ENCODE data around the gene ELL.
"Not testable (repeated sequence)": the region's sequence is repeated elsewhere in the genome, so short reads cannot be mapped to it uniquely, and the experiment has no call there.

ELL gene

DNA sequence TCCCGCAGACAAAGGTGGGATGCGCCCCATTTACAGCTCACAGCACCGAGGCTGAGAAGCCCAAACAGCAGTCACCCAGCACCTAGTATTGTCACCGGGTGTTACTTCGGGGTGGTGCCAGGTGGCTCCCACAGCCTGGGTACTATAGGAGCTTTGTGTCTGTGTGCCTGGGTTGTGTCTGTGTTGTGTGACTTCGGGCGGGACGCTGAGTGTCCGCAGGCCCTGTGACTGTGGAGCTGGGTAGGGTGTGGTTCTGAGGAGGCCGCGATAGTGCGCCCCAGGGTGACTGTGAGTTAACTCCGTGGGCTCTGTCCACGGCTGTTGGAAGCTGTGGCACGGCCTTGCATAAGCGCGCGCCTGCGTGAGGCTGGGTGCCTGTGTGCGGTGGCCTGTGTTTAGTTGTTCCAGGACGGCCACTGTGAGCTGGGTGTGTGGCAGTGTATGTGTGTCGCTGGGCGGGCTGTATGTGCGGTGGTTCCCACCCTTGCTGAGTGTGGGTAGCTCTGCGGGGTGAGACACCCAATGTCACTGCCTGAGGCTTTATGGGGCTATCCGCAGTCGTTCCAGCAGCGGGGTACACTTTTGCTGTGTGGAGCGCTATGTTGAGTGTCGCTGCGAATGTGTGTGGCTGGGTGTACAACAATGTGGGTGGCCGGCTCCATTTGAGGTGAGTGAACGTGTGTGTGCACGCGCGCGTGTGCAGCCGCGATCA, 103.2 kb downstream of the ELL start:
- DNase-seq: no peak

DNA sequence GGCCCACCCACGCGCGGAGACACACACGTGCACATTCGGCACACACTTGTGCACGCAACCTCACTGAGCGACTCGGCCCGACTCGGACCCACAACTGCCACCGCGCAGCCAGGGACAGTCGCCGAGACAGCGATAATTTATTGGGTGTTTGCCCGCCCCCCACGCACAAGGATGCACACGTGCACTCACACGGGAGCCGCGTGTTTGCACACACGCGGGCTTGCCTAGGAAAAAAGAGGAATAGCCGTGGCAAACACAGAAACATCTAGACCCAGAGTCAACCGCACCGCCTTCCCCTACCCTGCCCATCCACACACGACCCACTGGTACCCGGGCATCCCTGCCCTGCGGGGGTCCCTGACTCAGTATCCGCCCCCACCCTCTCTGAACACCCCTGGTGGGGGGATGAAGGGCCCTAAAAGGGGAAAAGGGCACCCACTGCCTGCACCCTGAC, 103.8 kb downstream of the ELL start:
- DNase-seq: no peak

DNA sequence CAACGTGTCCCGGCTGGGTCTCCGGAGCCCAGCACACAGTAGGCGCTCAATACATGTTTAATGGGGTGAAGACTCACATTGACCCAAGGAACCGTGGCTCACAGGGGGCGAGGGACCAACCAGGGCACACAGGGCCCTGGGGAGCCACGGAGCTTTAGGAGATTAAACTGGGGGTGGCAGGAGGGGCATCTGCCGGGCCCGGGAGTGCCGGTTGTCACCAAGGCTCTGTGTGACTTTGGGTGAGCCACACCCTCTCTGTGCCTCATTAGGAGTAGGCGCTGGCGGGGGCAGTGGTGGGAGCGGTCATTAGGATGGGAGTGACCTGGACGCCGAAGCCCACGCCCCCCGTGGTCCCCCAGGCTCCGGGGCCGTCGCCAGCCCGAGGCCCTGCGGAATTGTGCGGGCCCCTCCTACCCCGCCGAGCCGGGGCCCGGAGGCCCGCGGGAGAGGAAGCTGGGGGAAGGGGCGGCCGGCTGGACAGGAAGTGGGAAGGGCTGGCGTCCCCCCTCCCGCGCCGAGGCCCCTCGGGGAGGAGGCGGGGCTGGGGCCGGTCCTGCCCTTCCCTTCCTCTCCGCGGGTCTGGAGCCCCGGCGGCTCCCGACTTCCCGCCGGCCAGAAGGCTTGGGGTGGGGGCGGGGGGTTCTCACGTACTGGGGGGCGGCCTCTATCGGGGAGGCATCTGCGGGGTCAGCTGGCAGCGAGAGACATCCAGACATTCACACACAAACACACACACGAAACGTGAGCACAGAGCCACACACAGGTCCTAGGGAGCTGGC, 104.4 kb downstream of the ELL start:
- DNase-seq: no peak

DNA sequence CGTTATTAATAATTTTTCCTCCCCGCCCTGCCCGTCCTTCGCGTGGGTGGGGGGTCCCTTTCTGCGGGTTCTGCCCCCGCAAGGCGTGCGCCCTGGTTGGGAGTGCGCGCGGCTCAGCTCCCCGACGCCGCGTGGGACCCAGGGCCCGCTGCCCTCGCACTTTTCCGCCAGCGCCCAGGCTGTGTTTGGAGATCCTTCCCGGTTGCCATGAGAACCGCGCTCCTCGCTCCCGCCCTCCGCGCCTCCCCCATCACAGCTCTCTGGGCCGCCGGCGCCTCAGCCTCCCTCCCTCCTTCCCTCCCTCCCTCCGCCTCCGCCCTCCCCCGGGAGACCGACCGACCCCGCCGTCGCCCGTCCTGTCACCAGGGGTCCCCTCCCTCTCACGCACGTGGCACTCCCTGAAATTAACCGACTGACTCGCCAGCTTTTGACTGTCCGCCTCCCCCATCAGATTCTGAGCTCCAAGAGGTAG, 105.1 kb downstream of the ELL start:
- peak; percentile 38 for DNase-seq

DNA sequence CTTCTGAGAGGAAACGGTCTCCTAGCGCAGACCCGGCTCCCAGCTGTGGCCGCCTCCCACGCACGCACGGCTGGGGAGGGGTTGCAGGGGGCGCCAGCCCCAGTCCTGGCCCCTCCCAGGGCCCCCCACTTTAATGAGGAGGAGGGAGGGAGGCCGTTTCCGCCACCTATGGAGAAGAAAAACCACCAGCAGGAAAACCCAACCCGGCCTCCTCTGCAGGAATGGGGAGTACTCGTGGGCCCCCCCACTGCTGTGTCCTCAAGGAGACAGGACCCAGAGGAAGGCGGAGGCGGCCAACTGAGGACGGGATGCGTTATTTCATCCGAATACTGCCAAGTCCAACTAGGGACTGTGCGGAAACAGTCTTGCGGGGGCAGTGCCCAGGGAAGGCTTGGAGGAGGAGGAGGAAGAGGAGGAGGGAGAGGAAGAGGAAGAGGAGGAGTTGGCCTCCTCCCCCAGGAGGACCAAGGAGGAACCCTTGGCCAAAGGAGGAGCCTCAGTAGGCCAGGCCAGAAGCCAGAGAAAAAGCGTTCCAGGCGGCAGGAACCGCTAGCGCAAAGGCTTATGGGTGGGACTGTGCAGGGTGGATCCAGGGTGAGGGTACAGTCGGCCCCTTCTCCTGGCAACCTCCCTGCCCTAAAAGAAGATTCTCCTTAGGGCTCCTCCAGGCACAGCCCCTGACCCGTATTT, 106.5 kb downstream of the ELL start:
- DNase-seq: no peak

DNA sequence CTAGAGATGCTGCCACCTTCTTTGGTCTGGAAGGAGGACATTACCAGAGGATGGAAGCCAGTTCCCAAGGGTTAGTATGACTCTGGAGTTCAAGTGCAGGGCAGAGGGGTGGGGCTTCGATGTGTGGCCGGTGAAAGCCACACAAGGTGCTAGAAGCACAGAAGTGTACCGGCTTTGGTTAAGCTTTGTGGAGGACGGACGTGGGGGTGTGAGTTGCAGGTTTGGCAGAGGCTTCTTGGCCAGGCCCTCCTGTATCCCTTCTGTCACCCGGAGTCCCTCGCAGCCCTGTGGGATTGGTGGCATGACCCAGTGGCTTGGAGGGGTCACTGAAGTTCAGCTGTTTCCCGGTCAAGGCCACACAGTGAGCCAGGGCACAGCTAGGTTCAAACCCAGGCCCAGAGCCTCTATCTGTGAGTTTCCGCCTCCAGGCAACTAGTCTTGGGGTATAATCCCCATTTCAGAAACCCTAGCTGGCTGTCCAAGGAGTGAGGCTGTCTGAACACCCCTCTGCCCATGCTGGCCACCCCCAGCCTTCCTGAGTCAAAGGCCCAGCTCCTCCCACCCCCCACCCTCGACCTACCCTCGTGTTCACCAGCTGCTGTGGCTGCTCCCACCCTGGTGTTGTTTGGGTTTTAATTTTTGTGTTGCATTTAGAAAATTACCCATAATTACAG, 107.2 kb downstream of the ELL start:
- DNase-seq: no peak

DNA sequence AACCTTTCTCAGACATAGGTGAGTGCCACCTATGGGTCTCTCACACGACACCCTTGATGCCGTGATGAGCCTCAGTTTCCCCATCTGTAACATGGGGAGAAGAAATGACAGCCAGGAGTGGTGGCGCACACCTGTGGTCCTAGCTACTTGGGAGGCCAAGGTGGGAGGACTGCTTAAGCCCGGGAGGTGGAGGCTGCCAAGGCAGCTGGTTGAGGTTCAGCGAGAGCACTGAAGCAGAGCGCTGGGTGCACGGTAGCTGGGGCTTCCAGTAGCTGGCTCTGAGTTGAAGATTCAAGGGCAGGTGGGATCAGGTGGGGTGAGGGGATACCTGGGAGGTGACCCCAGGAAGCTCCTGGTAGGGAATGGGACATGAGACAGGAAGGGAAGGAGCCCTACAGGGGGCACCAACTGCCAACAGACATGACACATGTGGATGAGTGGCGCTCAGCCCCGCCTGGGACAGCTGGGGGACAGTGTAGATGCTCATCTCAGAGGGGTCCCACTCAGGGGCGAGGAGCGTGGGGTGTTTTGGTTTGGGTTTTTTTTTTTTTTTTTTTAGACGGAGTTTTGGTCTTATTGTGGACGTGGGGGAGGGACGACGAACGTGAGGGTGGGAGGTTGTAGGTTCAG, 109.1 kb downstream of the ELL start:
- no peak for DNase-seq

DNA sequence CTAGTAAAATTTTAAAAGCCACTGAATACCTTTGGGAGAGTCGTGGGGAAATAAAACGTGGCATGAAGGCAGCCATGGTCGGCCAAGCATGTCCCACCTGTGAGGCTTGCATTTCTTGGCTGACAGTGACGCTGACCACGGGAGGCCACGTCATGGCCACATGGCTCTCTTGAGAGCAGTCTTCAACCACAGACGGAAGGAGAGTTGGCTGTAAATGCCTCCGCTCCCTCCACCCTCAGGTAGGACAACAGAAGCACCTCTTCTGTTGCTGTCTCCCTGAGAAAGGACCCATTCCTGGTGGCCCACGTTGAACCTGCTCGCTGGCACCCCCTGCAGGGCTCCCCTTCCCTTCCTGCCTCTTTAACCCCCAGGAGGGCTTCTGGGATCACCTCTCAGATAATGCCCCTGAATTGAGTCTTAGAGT, 113.8 kb downstream of the ELL start:
- DNase-seq: peak; percentile 38

DNA sequence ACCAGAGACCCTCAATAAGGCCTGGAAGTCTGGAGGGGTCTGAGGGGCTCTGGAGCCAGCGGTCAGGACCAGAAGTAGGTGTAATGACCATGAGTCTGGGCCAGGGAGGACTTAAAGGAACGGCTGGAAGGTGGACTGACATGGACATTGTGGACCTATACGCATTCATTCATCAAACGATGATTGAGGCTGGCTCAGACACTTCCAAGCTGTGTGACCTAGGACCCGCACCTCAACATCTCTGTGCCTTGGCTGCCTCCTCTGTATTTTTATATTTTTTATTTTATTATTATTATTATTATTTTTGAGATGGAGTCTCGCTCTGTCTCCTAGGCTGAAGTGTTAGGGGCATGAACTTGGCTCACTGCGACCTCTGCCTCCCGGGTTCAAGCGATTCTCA, 115.1 kb downstream of the ELL start:
- DNase-seq: no peak

DNA sequence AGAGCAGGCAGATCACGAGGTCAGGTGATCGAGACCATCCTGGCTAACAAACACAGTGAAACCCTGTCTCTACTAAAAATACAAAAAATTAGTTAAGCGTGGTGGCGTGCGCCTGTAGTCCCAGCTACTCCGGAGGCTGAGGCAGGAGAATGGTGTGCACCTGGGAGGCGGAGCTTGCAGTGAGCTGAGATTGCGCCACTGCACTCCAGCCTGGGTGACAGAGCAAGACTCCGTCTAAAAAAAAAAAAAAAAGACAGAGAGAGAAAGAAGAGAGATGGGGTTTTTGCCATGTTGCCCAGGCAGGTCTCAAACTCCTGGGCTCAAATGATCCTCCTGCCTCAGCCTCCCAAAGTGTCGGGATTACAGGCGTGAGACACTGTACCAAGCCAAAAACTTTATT, 116.1 kb downstream of the ELL start:
- not testable (repeated sequence) for DNase-seq

DNA sequence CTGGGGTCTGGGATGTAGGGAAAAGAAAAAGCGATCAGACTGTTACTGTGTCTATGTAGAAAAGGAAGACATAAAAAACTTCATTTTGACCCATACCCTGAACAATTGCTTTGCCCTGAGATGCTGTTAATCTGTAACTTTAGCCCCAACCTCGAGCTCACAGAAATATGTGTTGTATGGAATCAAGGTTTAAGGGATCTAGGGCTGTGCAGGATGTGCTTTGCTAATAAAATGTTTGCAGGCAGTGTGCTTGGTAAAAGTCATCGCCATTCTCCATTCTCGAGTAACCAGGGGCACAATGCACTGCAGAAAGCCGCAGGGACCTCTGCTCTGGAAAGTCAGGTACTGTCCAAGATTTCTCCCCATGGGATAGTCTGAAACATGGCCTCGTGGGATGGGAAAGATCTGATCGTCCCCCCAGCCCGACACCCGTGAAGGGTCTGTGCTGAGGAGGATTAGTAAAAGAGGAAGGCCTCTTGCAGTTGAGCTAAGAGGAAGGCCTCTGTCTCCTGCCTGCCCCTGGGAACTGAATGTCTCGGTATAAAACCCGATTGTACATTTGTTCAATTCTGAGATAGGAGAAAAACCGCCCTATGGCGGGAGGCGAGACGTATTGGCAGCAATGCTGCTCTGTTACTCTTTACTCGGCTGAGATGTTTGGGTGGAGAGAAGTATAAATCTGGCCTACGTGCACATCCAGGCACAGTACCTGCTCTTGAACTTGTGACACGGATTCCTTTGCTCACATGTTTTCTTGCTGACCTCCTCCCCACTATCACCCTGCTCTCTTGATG, 119.2 kb downstream of the ELL start:
- DNase-seq: not testable (repeated sequence)

DNA sequence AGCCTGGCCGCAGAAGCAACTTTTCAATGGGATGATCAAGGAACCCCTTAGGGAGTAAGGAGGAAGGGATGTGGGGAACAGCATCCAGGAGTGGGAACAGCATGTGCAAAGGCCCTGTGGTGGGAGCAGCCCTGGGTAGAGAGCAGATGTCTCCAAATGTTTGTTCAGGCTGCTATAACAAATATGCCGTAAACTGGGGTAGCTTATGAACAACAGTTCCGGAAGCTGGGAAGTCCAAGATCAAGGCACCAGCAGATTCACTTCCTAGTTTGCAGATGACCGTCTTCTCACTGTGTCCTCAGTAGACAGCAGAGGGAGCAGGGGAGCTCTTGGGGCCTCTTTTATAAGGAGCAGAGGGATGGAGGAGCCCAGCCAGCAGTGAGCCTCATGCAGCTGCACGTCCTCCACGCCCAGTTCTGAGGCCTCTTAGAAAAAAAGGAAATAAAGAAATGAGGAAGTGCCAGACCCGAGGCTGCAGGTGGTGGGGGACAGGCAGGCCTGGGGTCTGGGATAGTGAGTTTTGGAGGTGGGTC, 120.2 kb downstream of the ELL start:
- DNase-seq: no peak

DNA sequence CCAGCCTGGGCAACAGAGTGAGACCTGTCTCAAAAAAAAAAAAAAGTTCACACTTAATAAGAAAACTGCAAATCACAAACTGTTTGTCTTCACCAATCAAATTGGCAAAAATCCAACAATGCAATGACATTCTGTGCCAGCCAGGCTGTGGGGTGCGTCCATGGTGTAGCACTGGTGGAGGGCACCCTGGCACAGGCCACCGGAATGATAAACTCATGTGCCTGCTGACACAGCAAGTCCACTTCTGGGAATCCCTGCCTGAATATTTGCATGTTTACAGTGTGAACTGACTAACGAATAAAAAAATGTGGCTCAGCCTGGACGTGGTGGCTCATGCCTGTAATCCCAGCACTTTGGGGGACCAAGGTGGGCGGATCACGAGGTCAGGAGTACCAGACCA, 122.9 kb downstream of the ELL start:
- no peak for DNase-seq

DNA sequence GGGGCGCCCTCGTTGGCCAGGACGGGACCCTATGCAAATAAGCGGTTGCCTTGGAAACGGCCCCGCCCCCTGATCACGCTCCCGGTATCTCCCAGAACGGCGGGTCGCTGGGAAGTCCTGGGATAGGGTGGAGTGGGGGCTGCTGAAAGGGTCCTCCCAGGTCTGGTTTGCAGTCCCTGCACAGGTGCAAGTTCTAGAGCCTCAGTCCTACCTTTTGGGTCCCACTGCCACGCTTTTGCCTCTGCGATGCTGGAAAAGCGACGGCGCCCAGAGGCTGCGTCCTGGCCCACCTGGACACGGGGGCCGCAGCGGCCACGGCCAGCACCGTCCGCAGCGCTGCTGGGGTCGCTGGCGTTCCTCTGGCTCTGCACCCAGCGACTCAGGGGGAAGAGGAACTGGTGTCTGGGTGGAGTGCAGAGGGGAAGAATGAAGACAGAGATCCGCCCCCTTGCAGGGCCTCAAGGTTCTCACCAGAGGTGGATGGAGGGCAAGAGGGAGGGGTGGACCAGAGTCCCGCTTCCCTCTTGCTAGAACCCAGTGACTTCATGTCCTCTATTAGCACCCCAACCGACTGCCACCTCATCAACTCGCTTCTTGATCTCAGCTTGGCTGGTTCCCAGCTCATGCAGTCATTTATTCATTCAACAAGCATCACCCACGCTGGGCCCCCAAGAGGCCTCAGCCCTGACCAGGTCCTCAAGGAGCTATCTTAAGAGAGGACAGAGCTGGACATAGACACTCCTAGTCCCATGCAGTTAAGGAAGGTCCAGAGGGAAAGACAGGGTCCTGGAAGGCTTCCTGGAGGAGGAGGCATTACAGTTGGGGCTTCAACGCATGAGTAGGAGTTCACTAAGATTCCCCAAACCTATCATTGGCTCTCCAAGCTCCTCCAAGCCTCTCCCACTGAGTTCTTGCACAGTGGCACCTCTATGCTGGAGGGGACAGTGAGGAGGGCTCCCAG, 124.3 kb downstream of the ELL start, which contains the start of gene LRRC25:
TSS of gene LRRC25 (minus strand) at position 381 of the 961 bp plus-strand sequence. CDS start 659 bp downstream, outside the sequence.
- DNase-seq: no peak

DNA sequence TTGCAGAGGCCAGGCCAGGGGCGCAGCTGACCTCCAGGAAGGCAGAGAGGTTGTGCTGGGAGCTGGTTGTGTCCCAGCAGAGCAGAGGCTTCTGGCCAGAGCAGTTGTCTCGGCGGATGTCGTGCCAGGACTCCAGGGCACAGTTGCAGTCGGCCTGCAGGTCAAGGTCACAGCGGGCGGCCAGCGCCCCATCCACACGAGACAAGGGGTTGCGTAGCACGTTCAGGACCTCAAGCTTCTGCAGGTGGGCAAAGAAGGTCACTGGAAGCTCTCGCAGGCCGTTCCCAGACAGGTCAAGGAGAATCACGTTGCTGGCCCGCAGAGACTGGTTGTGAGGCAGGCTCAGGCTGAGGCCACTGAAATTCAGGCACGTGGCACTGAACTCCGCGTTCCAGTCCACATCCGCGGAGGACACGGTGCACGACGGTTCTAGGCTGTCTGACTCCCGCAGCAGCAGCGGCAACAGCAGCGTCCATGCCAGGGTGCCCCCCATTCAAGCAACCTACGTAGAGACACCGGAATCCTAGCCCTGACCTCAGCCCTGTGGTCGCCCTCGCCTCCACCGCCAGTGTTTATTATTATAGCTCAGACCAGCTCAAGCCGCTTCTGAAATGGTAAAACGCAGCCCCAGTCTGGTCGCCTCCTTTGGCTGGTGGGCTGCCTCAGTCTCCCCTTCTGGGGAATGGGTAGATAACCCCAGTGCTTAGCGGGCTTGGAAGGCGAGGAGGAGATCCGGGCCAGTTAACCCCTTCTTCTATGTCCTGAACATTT, 125.2 kb downstream of the ELL start:
- DNase-seq: no peak

DNA sequence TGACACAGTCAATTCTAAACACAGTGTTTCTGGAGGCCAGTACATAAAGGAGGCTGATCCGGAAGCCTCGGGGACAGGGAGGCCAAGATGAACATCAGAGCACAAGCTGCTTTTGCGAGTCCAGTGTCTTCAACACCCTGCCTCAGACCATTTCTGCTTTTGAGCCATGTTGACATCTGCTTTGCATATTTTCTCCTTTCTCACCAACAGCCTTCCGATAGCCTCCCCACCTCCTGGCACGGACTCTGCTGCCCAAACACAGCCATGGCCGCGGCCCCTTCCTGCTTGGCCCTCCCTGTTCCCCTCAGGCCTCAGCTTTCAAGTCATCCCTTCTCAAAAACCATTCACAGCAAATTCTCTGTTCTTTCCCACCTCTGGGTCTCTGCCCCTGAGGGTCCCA, 128.0 kb downstream of the ELL start:
- DNase-seq: no peak

DNA sequence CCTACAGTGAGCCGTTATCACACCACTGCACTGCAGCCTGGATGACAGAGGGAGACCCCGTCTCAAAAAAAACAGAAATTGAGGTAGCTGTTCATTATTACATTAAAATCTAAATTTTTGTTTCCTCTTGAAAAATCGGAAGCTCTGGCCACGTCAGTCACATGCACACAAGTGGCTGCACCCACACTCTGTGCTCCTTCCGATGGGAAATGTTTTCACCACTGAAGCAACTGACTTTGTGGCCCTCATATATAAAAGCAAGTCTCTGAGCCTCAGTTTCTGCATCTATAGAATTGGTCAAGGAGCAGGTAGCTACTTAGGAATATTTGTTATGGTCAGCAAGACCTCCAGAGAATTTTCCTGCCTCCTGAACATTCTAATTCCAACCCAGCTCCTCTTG, 128.9 kb downstream of the ELL start:
- no peak for DNase-seq

All from NCI-H1694 (cell line).